ENCODE results near the gene MYOM3. TPM values are rescaled to one million over a fixed set of nuclear protein-coding genes. Genes with fewer than 3 reads are reported as not detected.

Gene MYOM3
- total RNA-seq, 1 experiment from 2014 or later, result 7.9 TPM

DNA sequence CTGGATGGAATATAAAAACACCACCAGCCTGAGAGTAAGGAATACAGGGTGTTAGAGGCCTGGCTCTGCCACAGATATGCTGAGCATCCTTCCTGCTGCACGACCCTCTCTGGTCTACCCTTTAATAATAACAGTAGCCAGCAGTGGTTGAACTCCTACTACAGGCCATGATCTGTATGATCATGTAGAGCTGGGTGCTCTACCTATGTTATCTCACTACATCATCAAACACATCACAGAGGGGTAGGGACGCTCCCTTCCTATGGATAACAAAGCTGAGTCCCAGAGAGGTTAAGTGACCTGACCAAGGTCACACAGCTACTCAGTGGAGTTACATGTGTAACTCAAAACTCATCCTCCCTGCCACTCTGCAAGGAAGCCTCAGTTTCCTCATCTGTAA, 13.0 kb upstream of the MYOM3 start (continued):
- TF ChIP-seq, protein P1, sequence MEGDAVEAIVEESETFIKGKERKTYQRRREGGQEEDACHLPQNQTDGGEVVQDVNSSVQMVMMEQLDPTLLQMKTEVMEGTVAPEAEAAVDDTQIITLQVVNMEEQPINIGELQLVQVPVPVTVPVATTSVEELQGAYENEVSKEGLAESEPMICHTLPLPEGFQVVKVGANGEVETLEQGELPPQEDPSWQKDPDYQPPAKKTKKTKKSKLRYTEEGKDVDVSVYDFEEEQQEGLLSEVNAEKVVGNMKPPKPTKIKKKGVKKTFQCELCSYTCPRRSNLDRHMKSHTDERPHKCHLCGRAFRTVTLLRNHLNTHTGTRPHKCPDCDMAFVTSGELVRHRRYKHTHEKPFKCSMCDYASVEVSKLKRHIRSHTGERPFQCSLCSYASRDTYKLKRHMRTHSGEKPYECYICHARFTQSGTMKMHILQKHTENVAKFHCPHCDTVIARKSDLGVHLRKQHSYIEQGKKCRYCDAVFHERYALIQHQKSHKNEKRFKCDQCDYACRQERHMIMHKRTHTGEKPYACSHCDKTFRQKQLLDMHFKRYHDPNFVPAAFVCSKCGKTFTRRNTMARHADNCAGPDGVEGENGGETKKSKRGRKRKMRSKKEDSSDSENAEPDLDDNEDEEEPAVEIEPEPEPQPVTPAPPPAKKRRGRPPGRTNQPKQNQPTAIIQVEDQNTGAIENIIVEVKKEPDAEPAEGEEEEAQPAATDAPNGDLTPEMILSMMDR (IDR thresholded peaks at IDR 0.05 in 2 of 3, conservative IDR thresholded peaks at IDR 0.05 in 1 of 3; ENCODE audit: borderline replicate concordance in 1 of 3, insufficient read depth in 1 of 3, low read depth in 2 of 3, low read length in 2 of 3), result no peak
- TF ChIP-seq, protein P2, sequence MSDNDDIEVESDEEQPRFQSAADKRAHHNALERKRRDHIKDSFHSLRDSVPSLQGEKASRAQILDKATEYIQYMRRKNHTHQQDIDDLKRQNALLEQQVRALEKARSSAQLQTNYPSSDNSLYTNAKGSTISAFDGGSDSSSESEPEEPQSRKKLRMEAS (IDR thresholded peaks at IDR 0.05), result no peak
- TF ChIP-seq EGR1 (IDR thresholded peaks at IDR 0.05; ENCODE audit: low read depth), result no peak
- no peak for TF ChIP-seq YY1 (IDR thresholded peaks at IDR 0.05; ENCODE audit: extremely low read depth, insufficient replicate concordance, low read depth, low read length)
- TF ChIP-seq RAD21 (IDR thresholded peaks at IDR 0.05; ENCODE audit: low read depth), result no peak

DNA sequence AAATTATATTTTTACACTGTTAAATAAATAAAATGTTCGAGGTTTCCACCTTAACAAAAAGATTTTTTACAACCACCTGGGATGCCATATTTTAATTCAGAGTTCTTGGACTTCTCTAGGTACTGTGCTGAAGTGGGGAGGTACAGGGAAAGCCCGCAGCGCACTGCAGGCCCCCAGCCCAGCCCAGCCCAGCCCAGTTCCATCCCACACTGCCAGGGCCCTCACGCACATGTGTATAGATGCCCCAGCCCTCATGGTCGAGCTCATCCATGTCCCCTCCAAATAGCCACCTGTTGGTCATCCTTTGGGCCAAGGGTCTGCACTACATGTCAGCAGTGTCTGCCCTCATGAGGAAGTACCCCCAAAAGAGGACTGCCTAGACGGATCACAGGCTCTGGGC, 11.7 kb upstream of the MYOM3 start:
- H4K20me1 ChIP-seq (ENCODE audit: insufficient read depth), result no peaks in the 10 kb centered on the region
- H3K4me1 ChIP-seq (ENCODE audit: control insufficient read depth in 1 of 2, insufficient read depth in 2 of 2, low read length in 2 of 2), result no peaks in the 10 kb centered on the region
- no peaks in the 10 kb centered on the region for H3K79me2 ChIP-seq (ENCODE audit: insufficient read depth, low read length)
- no peaks in the 10 kb centered on the region for H3K9me3 ChIP-seq (ENCODE audit: control insufficient read depth in 1 of 2, insufficient read depth in 1 of 2, low read depth in 1 of 2, low read length in 2 of 2)
- TF ChIP-seq ZNF274 (IDR thresholded peaks at IDR 0.05; ENCODE audit: low read depth, low read length) (no peak), YY1 (IDR thresholded peaks at IDR 0.05; ENCODE audit: extremely low read depth, insufficient replicate concordance, low read depth, low read length) (no peak), ZFX (IDR thresholded peaks at IDR 0.05) (no peak)
- H3K9ac ChIP-seq (ENCODE audit: low read length), result no peak overlapping the region
- intact Hi-C loops (cut with micrococcal nuclease), result no loop called here
- no peaks in the 10 kb centered on the region for H3K36me3 ChIP-seq (ENCODE audit: control insufficient read depth in 1 of 2, insufficient read depth in 2 of 2, low read length in 2 of 2)
- no peaks in the 10 kb centered on the region for H3K27me3 ChIP-seq (ENCODE audit: insufficient read depth, low read length)
- no TSS peak for BruUV-seq (replicated peaks)
- no peak overlapping the region for H2AFZ ChIP-seq (ENCODE audit: low read depth, low read length, poor library complexity, severe bottlenecking)
- POLR2A ChIA-PET, result no interaction called here
- no peak for ATAC-seq
- H3K4me2 ChIP-seq (ENCODE audit: low read length), result no peak overlapping the region
- DNase-seq (ENCODE audit: low read depth, low spot score), result no peak
- H3K9me2 ChIP-seq (ENCODE audit: insufficient read depth), result no peaks in the 10 kb centered on the region
- RAD21 ChIA-PET (ENCODE audit: low non-redundant PET in 1 of 2, low total read pairs in 2 of 2, uncharacterized antibody in 2 of 2, unreplicated experiment in 2 of 2), result no interaction called here
- H3K27ac ChIP-seq (ENCODE audit: low read depth, low read length), result no peak overlapping the region
- CTCF ChIA-PET, result no interaction called here
- H3K4me3 ChIP-seq (replicated peaks in 1 of 2; ENCODE audit: low read depth in 1 of 2, low read length in 2 of 2), result no peak overlapping the region
